HuH-7.5 (cell line): ENCODE data around the gene FBLN1.
A peak's percentile ranks its signal among the peaks of the same experiment; 100 is the strongest.
"Not testable (repeated sequence)": the region's sequence is repeated elsewhere in the genome, so short reads cannot be mapped to it uniquely, and the experiment has no call there.

Experiments used
- DNase-seq: peaks from one replicate; pipeline ENCODE4 v3.0.0; 2011; ENCODE audit warnings: low spot score

FBLN1 gene

GRCh38 chr22:45548991-45549761, 46.5 kb downstream of the FBLN1 start:
- no peak for DNase-seq

- no peak for DNase-seq
Observed at GRCh38 chr22:45549762-45550378, 47.2 kb downstream of the FBLN1 start.

GRCh38 chr22:45550416-45550815, 47.7 kb downstream of the FBLN1 start:
- DNase-seq, result no peak

DNA sequence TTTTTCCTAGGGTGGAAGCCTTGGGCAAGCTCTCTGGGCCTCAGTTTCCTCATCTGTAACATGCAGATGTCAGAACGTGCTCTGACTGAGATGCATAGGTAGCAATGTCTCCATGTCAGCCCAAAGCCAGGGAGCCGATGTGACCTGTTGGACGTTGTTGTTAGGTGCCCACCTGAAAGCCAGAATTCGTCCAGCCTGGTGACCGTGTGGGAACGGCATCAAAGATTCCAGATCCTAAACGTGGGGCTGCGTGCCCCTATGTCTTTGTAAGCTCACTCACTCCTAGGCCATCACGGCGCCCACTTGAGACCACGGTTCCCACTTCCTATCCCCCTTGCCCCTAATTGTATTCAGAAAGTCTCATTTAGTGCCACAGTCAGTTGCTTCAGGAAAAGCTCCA, 48.2 kb downstream of the FBLN1 start:
- no peak for DNase-seq

- no peak for DNase-seq
Observed at GRCh38 chr22:45551310-45552016, 48.8 kb downstream of the FBLN1 start.

- no peak for DNase-seq
Observed at GRCh38 chr22:45552017-45552411, 49.3 kb downstream of the FBLN1 start.

GRCh38 chr22:45552580-45553350, 50.1 kb downstream of the FBLN1 start:
- DNase-seq, result no peak

GRCh38 chr22:45553351-45554039, 50.8 kb downstream of the FBLN1 start:
- DNase-seq, result peak; percentile 87

DNA sequence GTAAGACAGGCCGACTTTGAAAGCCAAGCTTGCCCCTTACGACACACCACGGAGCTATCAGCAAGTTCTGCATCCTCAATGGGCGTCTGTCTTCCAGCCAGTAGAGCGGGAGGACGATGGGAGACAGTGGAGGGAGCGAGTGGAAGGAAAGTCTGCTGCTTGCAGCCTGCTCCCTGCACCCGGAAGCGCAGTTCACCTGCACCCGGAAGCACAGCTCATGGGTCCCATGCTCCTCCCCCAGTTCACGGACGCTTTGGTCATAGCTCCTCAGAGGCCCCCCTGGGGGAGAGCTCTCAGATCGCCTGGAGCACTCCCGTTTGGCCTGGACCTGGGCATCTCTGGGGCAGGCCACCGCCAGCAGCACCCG, 51.3 kb downstream of the FBLN1 start:
- peak; percentile 42 for DNase-seq

GRCh38 chr22:45554861-45555260, 52.2 kb downstream of the FBLN1 start:
- no peak for DNase-seq

GRCh38 chr22:45557926-45558325, 55.2 kb downstream of the FBLN1 start:
- not testable (repeated sequence) for DNase-seq

GRCh38 chr22:45560092-45560491, 57.4 kb downstream of the FBLN1 start:
- DNase-seq, result not testable (repeated sequence)

DNA sequence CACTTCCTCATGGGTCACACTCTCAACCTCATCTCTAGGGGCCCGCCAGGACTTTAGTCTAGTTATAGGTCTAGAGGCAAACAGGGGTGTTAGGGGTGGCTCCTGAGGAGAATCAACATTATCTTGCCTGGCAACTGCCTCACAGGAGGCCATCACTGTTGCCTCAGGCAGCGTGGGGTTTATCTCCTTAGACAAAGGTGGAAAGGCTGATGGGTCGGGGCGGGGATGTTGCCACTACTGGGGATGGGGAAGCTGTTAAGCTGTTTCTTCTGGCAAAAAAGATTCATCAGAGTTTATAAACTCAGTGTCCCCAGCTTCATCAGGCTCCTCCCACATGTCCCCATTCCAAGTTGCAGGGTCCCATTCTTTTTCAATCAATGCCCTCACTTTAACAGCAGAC, 58.1 kb downstream of the FBLN1 start:
- DNase-seq, result not testable (repeated sequence)

DNA sequence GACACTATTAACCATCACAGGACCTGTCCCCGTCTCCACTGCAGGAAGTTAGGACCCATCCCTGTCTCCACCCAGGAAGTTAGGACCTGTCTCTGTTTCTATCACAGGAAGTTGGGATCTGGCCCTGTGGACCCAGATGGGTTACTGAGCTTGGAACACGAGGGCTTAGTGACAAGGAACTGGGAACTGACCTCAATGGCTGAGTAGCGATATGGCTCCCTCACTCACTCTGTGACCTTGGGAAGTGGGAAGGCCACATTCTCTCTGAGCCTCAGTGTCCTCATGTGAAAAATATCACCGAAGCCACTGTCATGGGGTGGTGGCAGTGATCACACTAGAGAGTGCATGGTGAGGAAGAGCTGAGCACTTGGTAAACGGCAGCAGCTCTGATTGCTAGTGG, 59.4 kb downstream of the FBLN1 start:
- no peak for DNase-seq

DNA sequence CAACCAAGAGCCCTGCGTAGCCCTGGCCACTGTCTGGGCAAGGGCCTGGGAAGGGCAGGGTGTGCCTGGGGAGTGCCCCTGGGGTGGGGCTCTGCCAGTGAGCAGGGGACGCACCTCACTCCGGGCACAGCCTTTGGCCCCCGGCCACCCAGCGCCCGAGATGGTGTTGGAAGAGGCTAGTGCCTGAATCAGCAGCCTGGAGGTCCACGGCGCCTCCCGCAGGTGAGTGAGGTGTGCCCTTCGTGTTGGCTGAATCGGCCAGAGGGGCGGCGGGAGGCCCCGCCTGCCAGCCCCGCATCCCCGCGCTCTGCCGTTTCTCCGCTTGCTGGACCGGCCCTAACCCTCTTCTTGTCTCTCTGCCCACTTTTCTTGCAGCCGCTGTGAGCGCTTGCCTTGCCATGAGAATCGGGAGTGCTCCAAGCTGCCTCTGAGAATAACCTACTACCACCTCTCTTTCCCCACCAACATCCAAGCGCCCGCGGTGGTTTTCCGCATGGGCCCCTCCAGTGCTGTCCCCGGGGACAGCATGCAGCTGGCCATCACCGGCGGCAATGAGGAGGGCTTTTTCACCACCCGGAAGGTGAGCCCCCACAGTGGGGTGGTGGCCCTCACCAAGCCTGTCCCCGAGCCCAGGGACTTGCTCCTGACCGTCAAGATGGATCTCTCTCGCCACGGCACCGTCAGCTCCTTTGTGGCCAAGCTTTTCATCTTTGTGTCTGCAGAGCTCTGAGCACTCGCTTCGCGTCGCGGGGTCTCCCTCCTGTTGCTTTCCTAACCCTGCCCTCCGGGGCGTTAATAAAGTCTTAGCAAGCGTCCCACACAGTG, 60.1 kb downstream of the FBLN1 start:
- DNase-seq, result no peak

DNA sequence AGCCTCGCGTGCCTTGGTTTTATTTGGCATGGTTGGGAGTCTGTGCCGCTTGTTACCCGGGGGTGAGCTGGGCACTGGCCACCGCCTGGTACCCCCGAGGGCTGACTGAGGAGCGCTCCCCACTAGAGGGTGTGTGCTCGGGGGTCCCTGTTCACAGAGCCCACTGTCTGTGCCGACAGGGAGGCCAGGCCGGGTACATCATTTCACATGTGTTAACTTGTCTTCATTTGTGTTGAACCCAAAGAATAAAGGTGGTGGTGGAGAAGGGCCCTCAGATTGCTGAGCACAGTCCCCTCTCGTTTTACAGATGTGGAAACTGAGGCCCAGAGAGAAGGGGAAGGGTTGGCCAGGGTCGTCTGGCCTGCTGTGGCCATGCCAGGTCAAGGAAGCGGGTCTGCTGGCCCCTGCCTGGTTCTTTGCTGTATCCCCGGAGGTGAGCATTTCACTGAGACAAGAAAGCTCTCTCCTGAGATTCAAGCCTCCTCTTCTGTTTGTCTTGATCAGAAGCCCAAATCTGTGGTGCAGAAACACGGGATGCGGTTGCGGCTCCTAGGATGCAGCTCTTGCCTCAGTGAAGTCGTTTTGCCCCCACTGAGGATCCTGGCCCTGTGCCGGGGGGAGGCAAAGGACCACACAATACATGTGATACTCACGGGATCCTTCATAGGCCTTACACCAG, 60.8 kb downstream of the FBLN1 start:
- DNase-seq, result no peak

DNA sequence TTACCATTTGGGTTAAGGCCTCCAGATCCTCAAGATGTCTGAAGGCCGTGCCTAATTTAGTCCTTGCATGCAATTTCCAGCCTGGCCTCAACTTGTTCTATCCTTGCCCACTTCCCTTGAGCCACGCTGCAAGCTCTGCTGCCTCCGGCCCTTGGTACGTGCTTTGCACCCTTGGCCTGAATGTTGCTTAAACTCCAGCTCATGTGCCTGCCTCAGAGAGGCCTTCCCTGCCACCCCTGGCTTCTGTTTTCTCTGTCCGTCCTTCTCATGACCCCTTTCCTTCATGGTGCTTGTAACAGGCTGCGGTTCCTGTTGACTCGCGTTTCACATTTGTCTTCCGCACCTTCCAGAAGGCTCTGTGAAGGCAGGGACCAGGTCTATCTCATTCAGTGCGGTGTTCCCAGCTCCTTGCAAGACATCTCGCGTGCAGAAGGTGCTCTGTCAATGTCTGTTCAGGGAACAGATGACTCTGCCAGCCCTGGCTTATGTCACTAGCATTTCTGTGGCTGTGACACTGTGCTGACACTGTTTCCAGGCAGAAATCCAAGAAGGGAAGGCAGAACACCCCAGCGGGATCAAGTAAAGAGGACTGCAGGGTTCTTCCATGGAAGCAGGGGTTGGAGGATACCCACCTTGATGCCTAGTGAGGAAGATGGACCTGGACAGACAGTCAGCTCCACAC, 61.8 kb downstream of the FBLN1 start:
- no peak for DNase-seq

DNA sequence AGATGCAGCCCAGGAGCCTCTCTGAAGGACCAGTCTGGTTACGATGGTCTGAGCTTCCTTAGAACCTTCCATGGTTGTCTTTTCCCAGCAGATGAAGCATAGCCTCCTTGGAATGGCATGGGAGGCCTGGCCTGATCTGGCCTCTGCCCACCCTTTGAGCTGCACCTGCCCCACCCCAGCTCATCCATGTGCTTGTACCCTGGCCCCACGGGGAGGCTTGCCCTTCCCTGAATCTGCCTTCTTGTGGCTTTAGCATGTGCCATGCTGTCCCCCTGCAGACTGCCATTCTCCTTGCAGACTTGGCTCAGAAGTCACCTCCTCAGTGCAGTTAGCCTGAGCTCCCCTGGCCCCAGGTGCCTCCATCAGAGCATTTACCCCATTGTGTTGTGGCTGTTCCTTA, 62.5 kb downstream of the FBLN1 start:
- DNase-seq, result no peak

DNA sequence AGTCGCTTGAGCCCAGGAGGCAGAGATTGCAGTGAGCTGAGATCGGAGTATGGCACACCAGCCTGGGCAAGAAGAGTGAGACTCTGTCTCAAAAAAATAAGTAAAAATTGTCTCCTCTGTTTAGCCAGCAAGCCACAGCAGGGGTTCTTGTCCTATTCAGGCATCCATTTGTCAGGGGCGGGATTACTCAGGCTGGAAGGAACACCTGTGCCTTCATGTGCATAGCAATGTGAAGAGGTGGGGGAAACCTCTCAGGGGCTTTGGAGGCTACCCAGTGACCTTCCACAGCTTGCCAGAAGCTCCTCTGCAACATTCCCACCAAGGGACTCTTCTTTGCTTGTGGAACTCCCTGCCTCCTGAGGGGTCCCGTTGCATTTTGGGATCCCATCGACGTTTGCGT, 63.3 kb downstream of the FBLN1 start:
- DNase-seq, result no peak

DNA sequence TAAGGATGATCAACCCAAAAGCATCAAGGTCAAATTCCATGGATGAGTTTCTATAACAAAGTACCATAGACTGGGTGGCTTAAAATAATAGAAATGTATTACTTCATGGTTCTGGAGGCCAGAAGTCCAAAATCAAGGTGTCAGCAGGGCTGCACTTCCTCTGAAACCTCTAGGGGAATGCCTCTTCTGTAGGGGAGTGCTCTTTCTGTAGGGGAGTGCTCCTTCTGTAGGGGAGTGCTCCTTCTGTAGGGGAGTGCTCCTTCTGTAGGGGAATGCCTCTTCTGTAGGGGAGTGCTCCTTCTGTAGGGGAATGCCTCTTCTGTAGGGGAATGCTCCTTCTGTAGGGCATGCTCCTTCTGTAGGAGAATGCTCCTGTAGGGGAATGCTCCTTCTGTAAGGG, 65.5 kb downstream of the FBLN1 start:
- DNase-seq, result no peak
